Spinal cord (tissue), 10 donors: Measurements from ENCODE around the gene C11orf98. TPM values are rescaled to one million over a fixed set of nuclear protein-coding genes. Genes with fewer than 3 reads are reported as not detected.

Experiments used
- DNase-seq, 6 donors: peaks; one replicate each; pipeline versions ENCODE4 v3.0.0 to v3.0.0-alpha.2; 2013 to 2015; ENCODE audit warnings: low spot score in 6 of 6, low read depth in 4 of 6
- H3K27ac ChIP-seq: one replicate; pipeline ENCODE4 v1.5.1; 2013; ENCODE audit warnings: low read depth, low read length, control low read depth
- H3K27me3 ChIP-seq: one replicate; pipeline ENCODE4 v1.6.1; 2013; ENCODE audit warnings: low read length; ENCODE audit not compliant: control insufficient read depth, insufficient read depth
- H3K36me3 ChIP-seq: one replicate; pipeline ENCODE4 v1.6.1; 2013; ENCODE audit warnings: low read length; ENCODE audit not compliant: control insufficient read depth, insufficient read depth
- H3K4me1 ChIP-seq: one replicate; pipeline ENCODE4 v1.6.1; 2013; ENCODE audit warnings: low read length; ENCODE audit not compliant: control insufficient read depth, insufficient read depth
- H3K4me3 ChIP-seq: one replicate; pipeline ENCODE4 v1.5.1; 2013; ENCODE audit warnings: low read depth, low read length, control low read depth
- H3K9me3 ChIP-seq: one replicate; pipeline ENCODE4 v1.6.1; 2013; ENCODE audit warnings: low read length; ENCODE audit not compliant: control insufficient read depth, insufficient read depth
- WGBS: methylation state at CpG from one replicate; pipeline ENCODE4 v1.1.5; 2013; ENCODE audit warnings: missing lambda C conversion rate; ENCODE audit not compliant: insufficient coverage; 5-methylcytosine and 5-hydroxymethylcytosine counted together
- long read RNA-seq, 4 donors: transcript quantifications; one replicate each; lab custom pipeline, GENCODE V29; 2026
- polyA plus RNA-seq, 2 donors: library from polyadenylated mRNA; unstranded; fragments of 120-200 nt; gene quantifications; one replicate each; pipeline ENCODE4 v1.2.1, GENCODE V29; 2013; ENCODE audit not compliant: insufficient read length in 2 of 2
- total RNA-seq, 2 donors: library from RNA; depleted of rRNA in 1 of 2; stranded (reverse); fragments of 120-200 nt in 1 of 2; fragments of >200 nt in 1 of 2; gene quantifications; one replicate each; pipeline versions ENCODE4 v1.2.3 to v1.2.4, GENCODE V29; 2013 to 2014
- donor health status: healthy.

Gene C11orf98
- total RNA-seq, result 10 to 100 TPM; 21.4 to 66.0 TPM
- 10 to 100 TPM; 61.9 to 63.5 TPM for polyA plus RNA-seq
- long read RNA-seq, donor 1, transcript C11orf98-201 (4 exons, 654 nt), result major isoform, 23 of 40 reads
- long read RNA-seq, donor 1, transcript C11orf98-203 (3 exons, 774 nt), result minor isoform, 16 of 40 reads
- long read RNA-seq, donor 1, partial matches to known transcripts, result 0 of 40 reads
- long read RNA-seq, donor 1, other reads (novel, unspliced or antisense), result 0 of 40 reads
- long read RNA-seq, donor 2, transcript C11orf98-201 (4 exons, 654 nt), result major isoform, 12 of 18 reads
- long read RNA-seq, donor 2, partial matches to known transcripts, result 0 of 18 reads
- long read RNA-seq, donor 2, other reads (novel, unspliced or antisense), result 0 of 18 reads
- long read RNA-seq, donor 3, transcript C11orf98-201 (4 exons, 654 nt), result major isoform, 18 of 20 reads
- long read RNA-seq, donor 3, partial matches to known transcripts, result 0 of 20 reads
- long read RNA-seq, donor 3, other reads (novel, unspliced or antisense), result 0 of 20 reads
- long read RNA-seq, donor 4, transcript C11orf98-201 (4 exons, 654 nt), result major isoform, 36 of 46 reads
- long read RNA-seq, donor 4, transcript C11orf98-203 (3 exons, 774 nt), result minor isoform, 8 of 46 reads
- long read RNA-seq, donor 4, partial matches to known transcripts, result 0 of 46 reads
- long read RNA-seq, donor 4, other reads (novel, unspliced or antisense), result 0 of 46 reads

- H3K27ac ChIP-seq, result peak within 1 kb of the TSS; percentile 98
- peaks cover 35% of the 10 kb centered on the region for H3K4me1 ChIP-seq
- no peaks in the 10 kb centered on the region for H3K27me3 ChIP-seq
- DNase-seq, result peak; percentile 86 to 98 (median 92)
- WGBS, result 0% methylated on average over 46 of the region's 47 CpGs
- H3K36me3 ChIP-seq, result peaks cover 34% of the 10 kb centered on the region
- peak within 1 kb of the TSS; percentile 99 for H3K4me3 ChIP-seq
- no peaks in the 10 kb centered on the region for H3K9me3 ChIP-seq
These were observed at the start of gene C11orf98, which contains the start of gene CSKMT for GRCh38 chr11:62665075-62665598. C11orf98 (minus strand) TSS chr11:62665210; CDS start chr11:62665169, 41 bp downstream. CSKMT (plus strand) TSS chr11:62665312; CDS start chr11:62665880, 568 bp downstream.

DNA sequence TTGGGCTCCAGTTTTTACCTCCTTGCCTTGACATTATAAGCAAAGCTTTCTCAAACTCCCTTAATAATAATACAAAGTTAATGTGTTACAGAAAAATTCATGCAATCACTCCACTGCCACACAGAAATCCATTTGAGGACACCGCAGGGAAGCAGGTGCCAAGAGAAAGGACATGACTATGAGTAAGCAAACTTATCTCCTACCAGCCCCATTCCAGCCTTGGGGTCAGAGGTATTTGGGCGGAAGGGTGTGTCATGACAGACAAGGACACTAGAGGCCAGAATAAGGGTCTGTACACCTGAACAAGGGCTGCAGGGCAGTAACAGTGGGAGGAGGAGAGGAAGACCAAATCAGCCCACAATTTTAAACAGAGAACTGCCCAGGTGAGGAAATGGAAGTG is 48.3 kb upstream of the C11orf98 start:
- Histone ChIP-seq H3K9me3 (no peaks in the 10 kb centered on the region), H3K27ac (no peak overlapping the region), H3K36me3 (peaks cover 57% of the 10 kb centered on the region), H3K4me1 (peaks cover 20% of the 10 kb centered on the region), H3K27me3 (no peaks in the 10 kb centered on the region), H3K4me3 (no peak overlapping the region)
- DNase-seq, result no peak
- WGBS, result no CpG with 5 or more reads among the region's 2 CpGs

DNA sequence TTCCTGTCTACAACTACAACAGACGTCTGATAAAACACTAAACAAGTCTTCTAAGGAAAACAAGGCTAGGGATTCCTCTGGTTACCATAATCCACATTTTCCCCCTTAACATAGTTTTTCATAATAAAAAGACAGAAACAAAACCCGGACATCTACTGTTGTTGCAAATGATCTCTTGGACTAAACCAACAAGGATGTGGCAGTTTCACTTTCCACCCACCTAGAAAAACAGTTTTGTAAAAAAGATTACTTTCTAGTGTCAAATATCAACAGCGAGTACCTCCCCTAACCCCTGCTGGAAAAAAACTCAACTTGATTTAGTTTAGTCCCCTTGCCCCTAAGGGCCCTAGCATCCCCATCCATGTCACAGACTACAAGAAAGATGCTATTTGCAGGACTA is 47.9 kb upstream of the C11orf98 start:
- H3K4me1 ChIP-seq, result peaks cover 23% of the 10 kb centered on the region
- H3K9me3 ChIP-seq, result no peaks in the 10 kb centered on the region
- WGBS, result 92% methylated on average over 2 of the region's 3 CpGs
- H3K36me3 ChIP-seq, result peaks cover 54% of the 10 kb centered on the region
- no peak overlapping the region for H3K4me3 ChIP-seq
- H3K27me3 ChIP-seq, result no peaks in the 10 kb centered on the region
- no peak overlapping the region for H3K27ac ChIP-seq
- no peak for DNase-seq

DNA sequence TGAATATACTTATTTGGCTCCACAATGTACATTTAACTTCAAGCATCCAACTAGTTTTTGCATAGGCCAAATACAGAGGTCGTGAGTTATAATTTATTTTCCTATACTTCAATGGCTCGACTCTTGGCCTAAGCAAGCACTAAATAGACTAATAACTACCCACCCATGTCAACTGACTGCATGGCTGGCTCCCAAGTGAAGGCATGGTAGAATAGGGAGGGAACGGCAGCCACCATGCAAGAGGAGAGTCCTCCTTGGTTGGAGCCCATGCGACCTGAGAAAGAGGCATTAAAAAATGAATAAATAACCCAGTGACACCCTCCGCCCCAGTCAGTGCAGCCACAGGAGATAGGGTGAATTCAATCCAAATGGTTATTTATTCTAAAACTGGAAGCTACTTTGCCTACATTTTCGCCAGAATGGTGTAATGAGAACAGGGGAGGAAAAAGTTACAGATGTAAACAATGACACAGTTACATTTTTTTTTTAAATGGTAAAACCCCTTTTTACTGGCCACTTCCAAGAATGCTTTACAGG is 47.3 kb upstream of the C11orf98 start:
- peaks cover 48% of the 10 kb centered on the region for H3K36me3 ChIP-seq
- peaks cover 28% of the 10 kb centered on the region for H3K4me1 ChIP-seq
- DNase-seq, result no peak
- no peak overlapping the region for H3K4me3 ChIP-seq
- H3K27me3 ChIP-seq, result no peaks in the 10 kb centered on the region
- no peak overlapping the region for H3K27ac ChIP-seq
- H3K9me3 ChIP-seq, result no peaks in the 10 kb centered on the region
- WGBS, result 100% methylated on average over 2 of the region's 6 CpGs

- 81% methylated on average over 5 of the region's 7 CpGs for WGBS
- peak overlapping the region; percentile 98 for H3K27ac ChIP-seq
- H3K4me1 ChIP-seq, result peaks cover 46% of the 10 kb centered on the region
- peak overlapping the region; percentile 83 for H3K4me3 ChIP-seq
- peaks cover 38% of the 10 kb centered on the region for H3K36me3 ChIP-seq
- H3K27me3 ChIP-seq, result no peaks in the 10 kb centered on the region
- no peak for DNase-seq
- no peaks in the 10 kb centered on the region for H3K9me3 ChIP-seq
These were observed 45.0 kb upstream of the C11orf98 start for GRCh38 chr11:62710001-62710345.

DNA sequence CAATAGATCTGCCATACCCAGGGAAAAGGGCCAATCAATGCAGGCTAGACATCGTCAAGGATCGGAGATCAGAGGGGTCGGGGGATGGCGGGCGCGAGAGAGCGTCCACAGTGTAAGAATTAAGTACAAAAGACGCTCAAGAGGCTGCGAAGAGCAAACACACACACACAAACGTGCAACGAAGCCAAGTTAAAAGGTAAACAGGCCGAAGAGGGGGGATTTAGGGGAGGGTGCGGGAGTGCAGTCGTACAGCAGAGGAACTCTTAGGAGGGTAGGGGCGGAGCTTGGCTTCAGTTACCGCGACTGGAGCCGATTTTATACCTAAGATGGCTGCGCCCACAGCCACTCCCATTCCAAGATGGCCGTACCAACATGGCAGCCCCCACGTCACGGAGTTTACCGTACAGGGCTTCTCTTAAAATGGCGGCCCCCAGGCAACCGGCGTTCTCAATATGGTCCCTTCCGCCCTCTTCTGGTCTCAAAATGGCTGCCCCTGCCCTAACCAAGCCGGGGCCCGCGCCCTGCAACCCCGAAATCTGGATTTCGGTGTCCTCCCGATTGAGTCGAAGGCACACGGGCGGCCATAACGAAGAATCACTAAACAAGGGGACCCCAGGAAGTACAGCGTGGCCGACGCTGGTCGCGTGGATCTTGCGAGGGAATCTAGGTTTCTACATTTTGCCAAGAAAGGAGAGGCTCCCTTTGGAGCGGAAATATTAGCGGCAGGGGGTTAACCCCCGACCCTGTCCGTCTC is 44.4 kb upstream of the C11orf98 start:
- peaks cover 37% of the 10 kb centered on the region for H3K36me3 ChIP-seq
- H3K4me1 ChIP-seq, result peaks cover 47% of the 10 kb centered on the region
- H3K4me3 ChIP-seq, result peak overlapping the region; percentile 83
- H3K27ac ChIP-seq, result peak overlapping the region; percentile 98
- DNase-seq, result peak; percentile 90 to 100 (median 99)
- no peaks in the 10 kb centered on the region for H3K9me3 ChIP-seq
- 2% methylated on average over 43 of the region's 47 CpGs for WGBS
- no peaks in the 10 kb centered on the region for H3K27me3 ChIP-seq

DNA sequence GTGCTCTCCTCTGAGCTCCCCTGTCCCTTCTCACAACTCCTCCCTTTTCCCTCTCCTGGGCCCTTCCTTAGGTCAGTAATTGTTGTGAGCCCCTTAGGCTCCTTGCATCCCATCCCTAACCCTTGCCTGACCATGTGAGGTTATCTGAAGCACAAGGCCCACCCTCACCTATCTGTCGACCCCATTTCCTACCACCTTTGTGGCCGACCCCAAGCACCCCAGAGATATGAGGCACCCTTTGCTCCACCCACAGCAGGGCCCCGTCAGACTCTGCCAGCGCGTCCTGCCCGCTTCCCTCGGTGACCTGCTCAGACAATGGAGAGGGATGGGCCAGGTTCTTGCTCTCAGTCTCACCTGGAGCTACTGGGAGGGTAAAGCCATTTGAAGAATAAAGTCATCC is 43.8 kb upstream of the C11orf98 start:
- no peaks in the 10 kb centered on the region for H3K9me3 ChIP-seq
- DNase-seq, result no peak
- H3K4me1 ChIP-seq, result peaks cover 47% of the 10 kb centered on the region
- peaks cover 36% of the 10 kb centered on the region for H3K36me3 ChIP-seq
- peak overlapping the region; percentile 83 for H3K4me3 ChIP-seq
- no peaks in the 10 kb centered on the region for H3K27me3 ChIP-seq
- peak overlapping the region; percentile 98 for H3K27ac ChIP-seq
- WGBS, result 3% methylated on average over 6 of the region's 7 CpGs

DNA sequence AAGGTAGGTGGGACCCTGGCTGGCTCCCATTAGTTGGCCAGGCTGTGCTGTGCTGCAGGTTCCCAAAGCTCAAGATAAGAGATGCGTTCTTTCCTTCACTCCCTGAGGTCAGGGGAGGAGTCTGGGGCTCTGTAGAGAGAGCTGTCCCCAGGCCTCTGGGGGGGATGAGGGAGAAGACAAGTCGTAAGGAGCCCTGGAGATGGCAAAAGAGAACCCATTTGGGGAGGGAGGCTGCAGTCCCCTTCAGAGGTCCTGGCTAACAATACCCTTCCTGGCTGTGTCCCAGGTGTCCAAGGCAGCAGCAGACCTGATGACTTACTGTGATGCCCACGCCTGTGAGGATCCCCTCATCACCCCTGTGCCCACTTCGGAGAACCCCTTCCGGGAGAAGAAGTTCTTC is 43.4 kb upstream of the C11orf98 start:
- WGBS, result 52% methylated on average over 4 of the region's 5 CpGs
- H3K4me1 ChIP-seq, result peaks cover 47% of the 10 kb centered on the region
- peak overlapping the region; percentile 83 for H3K4me3 ChIP-seq
- no peaks in the 10 kb centered on the region for H3K9me3 ChIP-seq
- H3K27me3 ChIP-seq, result no peaks in the 10 kb centered on the region
- peaks cover 37% of the 10 kb centered on the region for H3K36me3 ChIP-seq
- peak overlapping the region; percentile 98 for H3K27ac ChIP-seq
- DNase-seq, result peak in 1 of 6 donors; percentile 26

DNA sequence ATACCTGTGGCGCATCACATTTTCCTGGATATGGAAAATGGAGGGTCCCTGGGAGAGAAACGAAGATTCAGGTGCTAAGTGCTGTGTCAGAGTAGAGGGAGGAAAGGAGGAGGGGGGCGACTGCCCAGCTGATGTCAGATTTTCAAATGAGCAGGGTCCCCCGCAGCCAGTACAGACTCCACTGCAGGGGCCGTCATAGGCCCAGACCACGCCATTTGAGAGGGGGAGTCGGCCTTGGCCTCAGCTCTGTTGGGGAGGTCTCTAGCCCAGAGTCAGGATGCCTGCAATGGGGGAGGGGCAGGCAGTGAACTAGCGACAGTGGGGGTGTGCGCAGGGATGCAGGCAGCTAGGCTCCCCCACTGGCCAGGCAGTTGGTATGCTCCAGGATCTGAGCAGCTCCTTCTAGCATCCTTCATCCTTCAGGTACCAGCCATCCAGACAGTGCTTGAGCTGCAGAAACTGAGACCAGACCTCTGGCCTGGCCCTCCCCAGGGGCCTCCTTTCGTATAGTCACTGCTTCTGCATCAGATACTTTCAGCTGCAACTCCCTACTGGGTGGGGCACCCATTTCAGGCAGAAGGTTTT is 42.4 kb upstream of the C11orf98 start, which contains the start of the genes BSCL2 and GNG3:
Gene BSCL2 (minus strand): TSS at position 148 of the 585 bp plus-strand sequence. CDS start 229 bp downstream, outside the sequence.
Gene GNG3 (plus strand): TSS at position 400 of the 585 bp plus-strand sequence. CDS start 620 bp downstream, outside the sequence.
- peak; percentile 77 to 100 (median 94) for DNase-seq
- 27% methylated on average over 8 of the region's 10 CpGs for WGBS
- Histone ChIP-seq H3K27me3 (no peaks in the 10 kb centered on the region), H3K36me3 (peaks cover 47% of the 10 kb centered on the region), H3K4me3 (peak within 1 kb of the TSS; percentile 83), H3K27ac (peak within 1 kb of the TSS; percentile 98), H3K4me1 (peaks cover 47% of the 10 kb centered on the region), H3K9me3 (no peaks in the 10 kb centered on the region)
